DOHH2 (cell line): Measurements from ENCODE around the gene NAT14.

ENCODE experiments used
- H3F3A ChIP-seq: fragments of 200-600 bp; sonication (generic), shearing (Covaris generic); 2 replicates; pipeline ENCODE4 v1.6.0; 2016; ENCODE audit warnings: antibody characterized with exemption, mild to moderate bottlenecking; ENCODE audit not compliant: control insufficient read depth, insufficient read depth
- H3K27ac ChIP-seq: fragments of 200-600 bp; sonication (generic); 2 replicates; pipeline ENCODE4 v1.5.1; 2014; ENCODE audit warnings: low read depth, mild to moderate bottlenecking, low read length, moderate library complexity
- H3K27me3 ChIP-seq: fragments of 200-600 bp; sonication (generic); 2 replicates; pipeline ENCODE4 v1.6.1; 2014; ENCODE audit warnings: mild to moderate bottlenecking, low read length, mixed read lengths; ENCODE audit not compliant: control insufficient read depth
- H3K36me3 ChIP-seq: fragments of 200-600 bp; sonication (generic); 2 replicates; pipeline ENCODE4 v1.6.1; 2014; ENCODE audit warnings: mild to moderate bottlenecking, low read length, moderate library complexity, mixed read lengths; ENCODE audit not compliant: control insufficient read depth
- H3K4me1 ChIP-seq: fragments of 200-600 bp; sonication (generic); 2 replicates; pipeline ENCODE4 v1.6.1; 2014; ENCODE audit warnings: mild to moderate bottlenecking, low read length, mixed read lengths; ENCODE audit not compliant: control insufficient read depth
- H3K4me2 ChIP-seq: fragments of 200-600 bp; sonication (generic); 2 replicates; pipeline ENCODE4 v1.6.0; 2014; ENCODE audit warnings: mild to moderate bottlenecking, low read length, moderate library complexity
- H3K4me3 ChIP-seq: fragments of 200-600 bp; sonication (generic); 2 replicates; pipeline ENCODE4 v1.5.1; 2014; ENCODE audit warnings: mild to moderate bottlenecking, low read length, mixed read lengths
- H3K79me2 ChIP-seq: fragments of 200-600 bp; sonication (generic); 2 replicates; pipeline ENCODE4 v1.6.1; 2014; ENCODE audit warnings: mild to moderate bottlenecking, low read length, mixed read lengths; ENCODE audit not compliant: control insufficient read depth
- H3K9me2 ChIP-seq: fragments of 200-600 bp; sonication (generic); replicated peaks from 2 replicates; pipeline ENCODE4 v1.6.1; 2014; ENCODE audit warnings: mild to moderate bottlenecking, low read length, mixed read lengths; ENCODE audit not compliant: control insufficient read depth
- H3K9me3 ChIP-seq: fragments of 200-600 bp; sonication (generic); 2 replicates; pipeline ENCODE4 v1.6.1; 2014; ENCODE audit warnings: antibody characterized with exemption, low read length, mixed read lengths; ENCODE audit not compliant: control insufficient read depth, insufficient read depth
- H4K20me1 ChIP-seq: fragments of 200-600 bp; sonication (generic); 2 replicates; pipeline ENCODE4 v1.6.0; 2014; ENCODE audit warnings: low read depth, mild to moderate bottlenecking, antibody characterized with exemption, low read length, moderate library complexity; ENCODE audit not compliant: control insufficient read depth, insufficient read depth
- CTCF ChIP-seq: fragments of 200-600 bp; sonication (generic); IDR thresholded peaks from one replicate; pipeline ENCODE4 v1.5.1; 2014; ENCODE audit warnings: antibody characterized with exemption, mild to moderate bottlenecking, low read depth, low read length; ENCODE audit not compliant: poor library complexity, severe bottlenecking
- EZH2phosphoT487 ChIP-seq: fragments of 200-600 bp; sonication (generic); IDR thresholded peaks from 2 replicates; pipeline ENCODE4 v1.6.1; 2017; ENCODE audit warnings: borderline replicate concordance, mild to moderate bottlenecking, antibody characterized with exemption, low read length, moderate library complexity, mixed read lengths

NAT14 gene

GRCh38 chr19:55484593-55485438 is at the start of gene NAT14:
NAT14 (plus strand) TSS chr19:55485188; CDS start chr19:55485709, 521 bp downstream.
- H3K79me2 ChIP-seq = peaks cover 5% of the 10 kb centered on the region
- no peak for TF ChIP-seq EZH2phosphoT487
- TF ChIP-seq CTCF = no peak
- peak within 1 kb of the TSS; percentile 74 for H3K4me2 ChIP-seq
- H3K27me3 ChIP-seq = no peaks in the 10 kb centered on the region
- H3K27ac ChIP-seq = peak within 1 kb of the TSS; percentile 40
- H3K9me3 ChIP-seq = no peaks in the 10 kb centered on the region
- peak within 1 kb of the TSS; percentile 92 for H3K4me3 ChIP-seq
- H3F3A ChIP-seq = no peaks in the 10 kb centered on the region; the same call in 1 of the 2 replicates
- H3K36me3 ChIP-seq = peaks cover 5% of the 10 kb centered on the region
- H3K4me1 ChIP-seq = peaks cover 18% of the 10 kb centered on the region
- no peaks in the 10 kb centered on the region for H4K20me1 ChIP-seq
- no peaks in the 10 kb centered on the region for H3K9me2 ChIP-seq

GRCh38 chr19:55436847-55437246 is 48.1 kb upstream of the NAT14 start:
- H3K4me3 ChIP-seq = no peak overlapping the region
- peaks cover 5% of the 10 kb centered on the region; the same call in 1 of the 2 replicates for H3F3A ChIP-seq
- peaks cover 14% of the 10 kb centered on the region for H3K27me3 ChIP-seq
- TF ChIP-seq EZH2phosphoT487 (no peak), CTCF (no peak)
- H3K9me3 ChIP-seq = no peaks in the 10 kb centered on the region
- no peaks in the 10 kb centered on the region; the same call in 1 of the 2 replicates for H4K20me1 ChIP-seq
- no peaks in the 10 kb centered on the region for H3K36me3 ChIP-seq
- peaks cover 14% of the 10 kb centered on the region for H3K4me1 ChIP-seq
- no peaks in the 10 kb centered on the region for H3K9me2 ChIP-seq
- no peak overlapping the region for H3K27ac ChIP-seq
- no peak overlapping the region for H3K4me2 ChIP-seq
- H3K79me2 ChIP-seq = no peaks in the 10 kb centered on the region

- Histone ChIP-seq H3K4me2 (no peak overlapping the region), H4K20me1 (no peaks in the 10 kb centered on the region; the same call in 1 of the 2 replicates), H3F3A (peaks cover 5% of the 10 kb centered on the region; the same call in 1 of the 2 replicates), H3K4me3 (no peak overlapping the region), H3K27me3 (peaks cover 15% of the 10 kb centered on the region), H3K27ac (no peak overlapping the region), H3K79me2 (no peaks in the 10 kb centered on the region), H3K9me3 (no peaks in the 10 kb centered on the region), H3K36me3 (no peaks in the 10 kb centered on the region), H3K9me2 (no peaks in the 10 kb centered on the region), H3K4me1 (peaks cover 15% of the 10 kb centered on the region)
- TF ChIP-seq EZH2phosphoT487 = no peak
- TF ChIP-seq CTCF = no peak
Observed at GRCh38 chr19:55437410-55437809, 47.6 kb upstream of the NAT14 start.
